ENCODE data around the gene VEGFD.

Gene VEGFD

GRCh38 chrX:15384304-15384703 lies at the start of gene VEGFD:
Gene VEGFD, minus strand, starts transcription at chrX:15384413. Its CDS starts 467 bp downstream, at chrX:15383946.
- no peak within 1 kb of the TSS for H3K4me3 ChIP-seq (ENCODE audit: low read length)
- no peak for TF ChIP-seq ZNF274 (IDR thresholded peaks at IDR 0.05; ENCODE audit: low read depth, low read length)

GRCh38 chrX:15430584-15430983 lies 46.4 kb upstream of the VEGFD start:
- no peak overlapping the region for H3K4me3 ChIP-seq (ENCODE audit: low read length)
- no peak for TF ChIP-seq ZNF274 (IDR thresholded peaks at IDR 0.05; ENCODE audit: low read depth, low read length)

- TF ChIP-seq ZNF274 (IDR thresholded peaks at IDR 0.05; ENCODE audit: low read depth, low read length): no peak
- H3K4me3 ChIP-seq (ENCODE audit: low read length): no peak overlapping the region
Observed at GRCh38 chrX:15430076-15430475, 45.9 kb upstream of the VEGFD start.

GRCh38 chrX:15425024-15425423 lies 40.8 kb upstream of the VEGFD start:
- no peak for TF ChIP-seq ZNF274 (IDR thresholded peaks at IDR 0.05; ENCODE audit: low read depth, low read length)

GRCh38 chrX:15418707-15419181 lies 34.5 kb upstream of the VEGFD start:
- H3K4me3 ChIP-seq (ENCODE audit: low read length): no peak overlapping the region
- no peak for TF ChIP-seq ZNF274 (IDR thresholded peaks at IDR 0.05; ENCODE audit: low read depth, low read length)

More at GRCh38 chrX:15425024-15425423, 40.8 kb upstream of the VEGFD start:
- no peak overlapping the region for H3K4me3 ChIP-seq (ENCODE audit: low read length)

- no peak for TF ChIP-seq ZNF274 (IDR thresholded peaks at IDR 0.05; ENCODE audit: low read depth, low read length)
Observed at GRCh38 chrX:15418041-15418706, 34.0 kb upstream of the VEGFD start.

GRCh38 chrX:15416133-15416993 lies 32.1 kb upstream of the VEGFD start:
- TF ChIP-seq ZNF274 (IDR thresholded peaks at IDR 0.05; ENCODE audit: low read depth, low read length): no peak

More at GRCh38 chrX:15418041-15418706, 34.0 kb upstream of the VEGFD start:
- no peak overlapping the region for H3K4me3 ChIP-seq (ENCODE audit: low read length)

GRCh38 chrX:15413101-15413500 lies 28.9 kb upstream of the VEGFD start:
- H3K4me3 ChIP-seq (ENCODE audit: low read length): no peak overlapping the region
- no peak for TF ChIP-seq ZNF274 (IDR thresholded peaks at IDR 0.05; ENCODE audit: low read depth, low read length)

More at GRCh38 chrX:15416133-15416993, 32.1 kb upstream of the VEGFD start:
- no peak overlapping the region for H3K4me3 ChIP-seq (ENCODE audit: low read length)

- no peak overlapping the region for H3K4me3 ChIP-seq (ENCODE audit: low read length)
- no peak for TF ChIP-seq ZNF274 (IDR thresholded peaks at IDR 0.05; ENCODE audit: low read depth, low read length)
Observed at GRCh38 chrX:15410947-15411346, 26.7 kb upstream of the VEGFD start.

GRCh38 chrX:15410430-15410829 lies 26.2 kb upstream of the VEGFD start:
- TF ChIP-seq ZNF274 (IDR thresholded peaks at IDR 0.05; ENCODE audit: low read depth, low read length): no peak

GRCh38 chrX:15405846-15406245 lies 21.6 kb upstream of the VEGFD start:
- H3K4me3 ChIP-seq (ENCODE audit: low read length): no peak overlapping the region
- no peak for TF ChIP-seq ZNF274 (IDR thresholded peaks at IDR 0.05; ENCODE audit: low read depth, low read length)

More at GRCh38 chrX:15410430-15410829, 26.2 kb upstream of the VEGFD start:
- no peak overlapping the region for H3K4me3 ChIP-seq (ENCODE audit: low read length)

- H3K4me3 ChIP-seq (ENCODE audit: low read length): no peak overlapping the region
Observed at GRCh38 chrX:15404401-15405096, 20.3 kb upstream of the VEGFD start.

GRCh38 chrX:15401378-15401777 lies 17.2 kb upstream of the VEGFD start:
- no peak for TF ChIP-seq ZNF274 (IDR thresholded peaks at IDR 0.05; ENCODE audit: low read depth, low read length)
- no peak overlapping the region for H3K4me3 ChIP-seq (ENCODE audit: low read length)

More at GRCh38 chrX:15404401-15405096, 20.3 kb upstream of the VEGFD start:
- TF ChIP-seq ZNF274 (IDR thresholded peaks at IDR 0.05; ENCODE audit: low read depth, low read length): no peak

GRCh38 chrX:15399962-15400391 lies 15.8 kb upstream of the VEGFD start:
- no peak for TF ChIP-seq ZNF274 (IDR thresholded peaks at IDR 0.05; ENCODE audit: low read depth, low read length)
- H3K4me3 ChIP-seq (ENCODE audit: low read length): no peak overlapping the region

All from GM08714 (cell line).